Measurements from ENCODE around the gene TMEM185A.
"Not testable (repeated sequence)": the region's sequence is repeated elsewhere in the genome, so short reads cannot be mapped to it uniquely, and the experiment has no call there.

Gene TMEM185A

GRCh38 chrX:149550454-149550853, 81.1 kb downstream of the TMEM185A start:
- not testable (repeated sequence) for DNase-seq

- not testable (repeated sequence) for DNase-seq
These were observed 81.9 kb downstream of the TMEM185A start, which contains the start of gene HSFX3 for GRCh38 chrX:149549701-149550100. TSS of gene HSFX3 (minus strand) at chrX:149549924. CDS start at chrX:149549852, 72 bp downstream.

- not testable (repeated sequence) for DNase-seq
These were observed 83.8 kb downstream of the TMEM185A start for GRCh38 chrX:149547782-149548181.

- not testable (repeated sequence) for DNase-seq
These were observed 84.6 kb downstream of the TMEM185A start for GRCh38 chrX:149546962-149547361.
